A549 (cell line): ENCODE data around the gene EEFSEC. TPM values are rescaled to one million over a fixed set of nuclear protein-coding genes. Genes with fewer than 3 reads are reported as not detected.

Source experiments
- ATAC-seq, 2 experiments: fragments of 200-7000 bp in 1 of 2; fragments of >200 bp in 1 of 2; cut with Nextera tagmentation in 1 of 2; cut with Tn5 transposase in 1 of 2; 3 replicates each; pipeline versions ENCODE4 v1.8.0 to v1.9.1; 2018 to 2020; ENCODE audit warnings: mild to moderate bottlenecking in 1 of 2, moderate library complexity in 1 of 2
- CTCF ChIA-PET: fragments of 300-600 bp; sonication (Branson Sonifier 250); formaldehyde crosslinking; extraction: SDS; loops from one replicate; lab custom pipeline; 2021; ENCODE audit warnings: antibody characterized with exemption, inconsistent platforms; lab: Yijun Ruan, JAX
- POLR2A ChIA-PET: fragments of 350-600 bp; formaldehyde crosslinking; extraction: SDS; loops from one replicate; lab custom pipeline; 2021; ENCODE audit warnings: antibody characterized with exemption, inconsistent platforms; lab: Yijun Ruan, JAX
- DNase-seq, 2 experiments: peaks; one replicate each; pipeline versions ENCODE4 v3.0.0 to v3.0.0-alpha.2; 2011 to 2016; ENCODE audit warnings: low read depth in 1 of 2, low spot score in 1 of 2
- FAIRE-seq: peaks from 2 replicates; lab custom pipeline; 2011; peaks lifted over from hg19 to GRCh38; lab: Jason Lieb, UNC
- H3K27ac ChIP-seq, 2 experiments: fragments of >200 bp; sonication (Bioruptor Twin); formaldehyde crosslinking; 3 replicates each; pipeline ENCODE4 v1.5.1; 2016 to 2017
- H3K4me1 ChIP-seq: fragments of >200 bp; sonication (Bioruptor Twin); formaldehyde crosslinking; 3 replicates; pipeline ENCODE4 v1.6.1; 2016
- H3K4me2 ChIP-seq: fragments of >200 bp; sonication (Bioruptor Twin); formaldehyde crosslinking; 3 replicates; pipeline ENCODE4 v1.6.1; 2016
- H3K4me3 ChIP-seq: fragments of >200 bp; sonication (Bioruptor Twin); formaldehyde crosslinking; 3 replicates; pipeline ENCODE4 v1.5.1; 2016
- H3K9me3 ChIP-seq: fragments of >200 bp; sonication (Bioruptor Twin); formaldehyde crosslinking; 3 replicates; pipeline ENCODE4 v1.6.1; 2016
- BHLHE40 ChIP-seq: IDR thresholded peaks from 2 replicates; pipeline ENCODE4 v1.6.1; 2012; ENCODE audit warnings: low read depth, low read length, inconsistent platforms
- CBX2 ChIP-seq: fragments of 200-600 bp; sonication (generic); IDR thresholded peaks from 2 replicates; pipeline ENCODE4 v1.6.1; 2016; ENCODE audit warnings: low read depth, mild to moderate bottlenecking, borderline replicate concordance
- CHD4 ChIP-seq: fragments of 200-600 bp; sonication (generic); IDR thresholded peaks from 2 replicates; pipeline ENCODE4 v1.6.1; 2016; ENCODE audit warnings: antibody characterized with exemption, mild to moderate bottlenecking, borderline replicate concordance
- EHF ChIP-seq: fragments of 250-450 bp; sonication (Bioruptor Pico); IDR thresholded peaks from 2 replicates; pipeline ENCODE4 v1.5.0; 2020; ENCODE audit warnings: mild to moderate bottlenecking
- EHMT2 ChIP-seq: fragments of 200-600 bp; sonication (generic); IDR thresholded peaks from 2 replicates; pipeline ENCODE4 v1.6.1; 2016; ENCODE audit warnings: antibody characterized with exemption, low read depth, mild to moderate bottlenecking, moderate library complexity
- FOSB ChIP-seq: fragments of 250-450 bp; sonication (Bioruptor Pico); IDR thresholded peaks from 2 replicates; pipeline ENCODE4 v1.5.0; 2020; ENCODE audit warnings: mild to moderate bottlenecking, moderate library complexity
- GATA3 ChIP-seq: IDR thresholded peaks from 2 replicates; pipeline ENCODE4 v1.6.1; 2012; ENCODE audit warnings: borderline replicate concordance
- HOXB13 ChIP-seq: fragments of 250-450 bp; sonication (Bioruptor Pico); IDR thresholded peaks from 2 replicates; pipeline ENCODE4 v1.5.0; 2020; ENCODE audit warnings: low read depth, mild to moderate bottlenecking, moderate library complexity
- HOXB5 ChIP-seq: fragments of 250-450 bp; sonication (Bioruptor Pico); IDR thresholded peaks from 2 replicates; pipeline ENCODE4 v1.5.0; 2020; ENCODE audit warnings: mild to moderate bottlenecking, moderate library complexity
- JUN ChIP-seq, 2 experiments: fragments of >200 bp; sonication (Bioruptor Twin); formaldehyde crosslinking; IDR thresholded peaks; 2 replicates in 1 of 2; 3 replicates in 1 of 2; pipeline ENCODE4 v1.6.1; 2016 to 2017
- JUNB ChIP-seq: fragments of >200 bp; sonication (Bioruptor Twin); formaldehyde crosslinking; IDR thresholded peaks from 2 replicates; pipeline ENCODE4 v1.6.1; 2016
- KDM1A ChIP-seq: fragments of 200-600 bp; sonication (generic); IDR thresholded peaks from 2 replicates; pipeline ENCODE4 v1.6.1; 2016; ENCODE audit warnings: low read depth, mild to moderate bottlenecking
- MYC ChIP-seq: IDR thresholded peaks from 2 replicates; pipeline ENCODE4 v1.6.1; 2012; ENCODE audit warnings: mild to moderate bottlenecking, inconsistent platforms, low read length, improper control_type of control experiment, borderline replicate concordance
- NFE2L2 ChIP-seq: fragments of 150-350 bp; conservative IDR thresholded peaks from 2 replicates; pipeline ENCODE4 v1.6.1; 2014; ENCODE audit warnings: low read length
- NPAS2 ChIP-seq: fragments of 250-450 bp; sonication (Bioruptor Pico); IDR thresholded peaks from 2 replicates; pipeline ENCODE4 v1.8.0; 2022; ENCODE audit warnings: mild to moderate bottlenecking, moderate library complexity, borderline replicate concordance
- PHF8 ChIP-seq: fragments of 200-600 bp; sonication (generic); IDR thresholded peaks from 2 replicates; pipeline ENCODE4 v1.6.1; 2016; ENCODE audit warnings: low read depth, mild to moderate bottlenecking, antibody characterized with exemption, moderate library complexity, borderline replicate concordance
- POLR2A ChIP-seq: IDR thresholded peaks from 2 replicates; pipeline ENCODE4 v1.6.1; 2012; ENCODE audit warnings: mild to moderate bottlenecking, low read length
- POLR2AphosphoS2 ChIP-seq: conservative IDR thresholded peaks from 2 replicates; pipeline ENCODE4 v1.6.1; 2012; ENCODE audit warnings: low read length, improper control_type of control experiment, inconsistent platforms
- RAD21 ChIP-seq, 2 experiments: fragments of >200 bp in 1 of 2; sonication (Bioruptor Twin) in 1 of 2; formaldehyde crosslinking in 1 of 2; IDR thresholded peaks in 1 of 2; conservative IDR thresholded peaks in 1 of 2; 2 replicates in 1 of 2; 3 replicates in 1 of 2; pipeline ENCODE4 v1.6.1; 2012 to 2018; ENCODE audit warnings: inconsistent platforms in 1 of 2
- RARB ChIP-seq: fragments of 250-450 bp; sonication (Bioruptor Pico); IDR thresholded peaks from 2 replicates; pipeline ENCODE4 v1.8.0; 2021; ENCODE audit warnings: mild to moderate bottlenecking, moderate library complexity
- RNF2 ChIP-seq: fragments of 200-600 bp; sonication (generic); IDR thresholded peaks from 2 replicates; pipeline ENCODE4 v1.6.1; 2016; ENCODE audit warnings: low read depth, mild to moderate bottlenecking, antibody characterized with exemption, moderate library complexity, borderline replicate concordance
- SREBF2 ChIP-seq: fragments of 450-650 bp; IDR thresholded peaks from 2 replicates; pipeline ENCODE4 v1.6.1; 2014; ENCODE audit warnings: mild to moderate bottlenecking, moderate library complexity
- ZC3H11A ChIP-seq: fragments of 450-650 bp; IDR thresholded peaks from 2 replicates; pipeline ENCODE4 v1.6.1; 2014; ENCODE audit warnings: antibody characterized with exemption, mild to moderate bottlenecking
- WGBS: methylation state at CpG from one replicate; pipeline ENCODE4 v1.1.6; 2017; ENCODE audit errors: missing lambda C conversion rate; 5-methylcytosine and 5-hydroxymethylcytosine counted together
- polyA plus RNA-seq, 4 experiments: library from polyadenylated mRNA; depleted of rRNA in 3 of 4; stranded (reverse); fragments of >200 nt; fragmentation: RNase III in 1 of 4; extraction: RNeasy Plus Mini Kit Qiagen cat#74134 plus additional on column Dnase treatment in 1 of 4; gene quantifications; 2 replicates in 3 of 4; 3 replicates in 1 of 4; pipeline ENCODE4 v1.2.3, GENCODE V29; 2011 to 2017
- TF ChIP-seq, protein P1 (sequence below): fragments of 450-650 bp; IDR thresholded peaks from 2 replicates; pipeline ENCODE4 v1.6.1; 2014; ENCODE audit warnings: antibody characterized with exemption
- TF ChIP-seq, protein P2 (sequence below): fragments of >200 bp; sonication (Bioruptor Twin); formaldehyde crosslinking; IDR thresholded peaks from 2 replicates; pipeline ENCODE4 v1.6.1; 2016
- TF ChIP-seq, protein P3 (sequence below): fragments of >200 bp; sonication (Bioruptor Twin); formaldehyde crosslinking; IDR thresholded peaks from 3 replicates; pipeline ENCODE4 v1.6.1; 2016

The EEFSEC gene
- polyA plus RNA-seq, 2 of the 4 experiments (the other 2 are of a cell fraction) = 6.9 to 7.3 TPM

DNA sequence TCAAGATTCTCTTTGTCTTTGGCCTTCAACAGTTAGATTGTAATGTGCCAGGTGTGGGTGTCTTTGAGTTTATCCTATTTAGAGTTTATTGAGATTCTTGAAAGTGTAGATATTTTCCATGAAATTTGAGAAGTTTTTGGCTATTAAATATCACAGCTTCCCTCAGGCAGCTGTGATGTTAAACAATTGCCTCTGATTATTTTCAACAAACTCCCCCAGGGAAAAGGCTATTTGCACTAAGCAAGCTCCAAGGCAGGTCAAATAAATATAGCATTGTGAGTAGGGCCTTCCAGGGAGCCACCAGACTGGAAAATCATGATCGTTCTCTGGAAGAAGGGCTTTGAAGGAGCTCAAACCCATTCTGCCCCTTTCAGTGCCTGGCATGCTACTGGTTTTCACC is 107.0 kb downstream of the EEFSEC start:
- no peak for FAIRE-seq
- 90% methylated on average over 1 of the region's 1 CpG for WGBS

DNA sequence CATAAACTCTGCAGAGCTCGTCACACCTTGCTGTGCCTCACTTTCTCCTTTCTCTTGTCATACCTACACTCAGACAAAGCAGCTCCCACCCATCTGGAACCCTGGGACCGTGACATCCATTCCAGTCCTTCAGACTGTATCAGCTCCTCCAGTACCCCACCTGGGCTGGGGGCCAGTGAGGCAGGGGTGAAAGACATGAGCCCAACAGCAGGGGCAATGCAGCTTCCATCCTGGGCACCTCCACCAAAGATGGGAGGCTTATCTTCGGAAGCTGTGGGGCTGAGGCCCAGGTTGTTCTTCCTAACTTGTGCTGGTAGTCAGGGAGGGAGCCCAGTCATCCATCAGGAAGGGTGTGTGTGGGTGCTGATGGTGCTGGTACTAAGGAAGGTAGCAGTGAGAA is 109.2 kb downstream of the EEFSEC start:
- no peak for FAIRE-seq
- H3K4me2 ChIP-seq = no peak overlapping the region
- H3K4me3 ChIP-seq = no peak overlapping the region
- TF ChIP-seq CHD4 = no peak
- TF ChIP-seq, all 56 proteins: peak for 0
- DNase-seq (no peak), ATAC-seq (no peak)
- no peak overlapping the region for H3K27ac ChIP-seq
- CTCF ChIA-PET = no interaction called here
- H3K4me1 ChIP-seq = no peaks in the 10 kb centered on the region
- POLR2A ChIA-PET = no interaction called here
- peaks cover 6% of the 10 kb centered on the region; the same call in 1 of the 3 replicates for H3K9me3 ChIP-seq
- 94% methylated on average over 2 of the region's 3 CpGs for WGBS

More for the DNA sequence above, 107.0 kb downstream of the EEFSEC start:
- Histone ChIP-seq H3K4me2 (no peak overlapping the region), H3K27ac (no peak overlapping the region), H3K9me3 (peaks cover 6% of the 10 kb centered on the region; the same call in 1 of the 3 replicates), H3K4me1 (no peaks in the 10 kb centered on the region), H3K4me3 (no peak overlapping the region)
- ChIA-PET CTCF (no interaction called here), POLR2A (no interaction called here)
- no peak for DNase-seq
- no peak for ATAC-seq
- TF ChIP-seq JUN (IDR thresholded peaks at IDR 0.05) = no peak
- no peak for TF ChIP-seq NPAS2 (CRISPR knock-in tag)
- no peak for TF ChIP-seq KDM1A
- no peak for TF ChIP-seq HOXB5 (CRISPR knock-in tag)
- TF ChIP-seq RARB = no peak
- TF ChIP-seq POLR2A = no peak
- TF ChIP-seq, all 56 proteins: peak for 0

DNA sequence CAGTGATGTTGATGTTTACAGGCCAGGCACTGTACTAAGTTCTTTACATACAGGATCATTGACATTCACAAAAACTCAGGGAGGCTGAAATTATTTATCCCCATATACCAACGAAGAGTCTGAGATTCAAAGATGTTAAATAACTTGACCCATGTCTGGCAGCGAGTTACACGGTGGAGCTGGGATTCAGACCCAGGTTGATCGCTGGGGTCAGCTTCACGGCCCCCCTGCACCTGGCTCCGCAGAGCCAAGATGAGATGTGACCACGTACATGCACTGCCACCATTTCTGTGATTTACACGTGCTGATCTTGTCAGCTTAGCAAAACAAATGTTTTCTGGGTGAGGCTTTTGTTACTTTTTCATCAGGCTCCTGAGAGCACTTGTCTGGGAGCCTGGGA is 109.8 kb downstream of the EEFSEC start:
- Histone ChIP-seq H3K4me2 (no peak overlapping the region), H3K9me3 (peaks cover 6% of the 10 kb centered on the region; the same call in 1 of the 3 replicates), H3K4me3 (no peak overlapping the region), H3K4me1 (no peaks in the 10 kb centered on the region), H3K27ac (no peak overlapping the region)
- CTCF ChIA-PET = no interaction called here
- no peak for DNase-seq
- ATAC-seq = no peak
- POLR2A ChIA-PET = no interaction called here
- 90% methylated on average over 8 of the region's 8 CpGs for WGBS
- FAIRE-seq = no peak
- TF ChIP-seq, protein P1, sequence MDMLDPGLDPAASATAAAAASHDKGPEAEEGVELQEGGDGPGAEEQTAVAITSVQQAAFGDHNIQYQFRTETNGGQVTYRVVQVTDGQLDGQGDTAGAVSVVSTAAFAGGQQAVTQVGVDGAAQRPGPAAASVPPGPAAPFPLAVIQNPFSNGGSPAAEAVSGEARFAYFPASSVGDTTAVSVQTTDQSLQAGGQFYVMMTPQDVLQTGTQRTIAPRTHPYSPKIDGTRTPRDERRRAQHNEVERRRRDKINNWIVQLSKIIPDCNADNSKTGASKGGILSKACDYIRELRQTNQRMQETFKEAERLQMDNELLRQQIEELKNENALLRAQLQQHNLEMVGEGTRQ = no peak
- no peak for TF ChIP-seq EHMT2
- TF ChIP-seq JUNB = no peak
- TF ChIP-seq NPAS2 (CRISPR knock-in tag) = no peak
- no peak for TF ChIP-seq GATA3
- no peak for TF ChIP-seq RAD21 (conservative IDR thresholded peaks at IDR 0.05 in 1 of 2, IDR thresholded peaks at IDR 0.05 in 1 of 2)
- no peak for TF ChIP-seq RNF2
- no peak for TF ChIP-seq NFE2L2
- no peak for TF ChIP-seq FOSB (CRISPR knock-in tag)
- TF ChIP-seq HOXB13 = no peak
- TF ChIP-seq CBX2 = no peak
- no peak for TF ChIP-seq SREBF2
- no peak for TF ChIP-seq MYC
- TF ChIP-seq PHF8 = no peak
- no peak for TF ChIP-seq EHF (CRISPR knock-in tag)
- no peak for TF ChIP-seq BHLHE40
- no peak for TF ChIP-seq ZC3H11A

DNA sequence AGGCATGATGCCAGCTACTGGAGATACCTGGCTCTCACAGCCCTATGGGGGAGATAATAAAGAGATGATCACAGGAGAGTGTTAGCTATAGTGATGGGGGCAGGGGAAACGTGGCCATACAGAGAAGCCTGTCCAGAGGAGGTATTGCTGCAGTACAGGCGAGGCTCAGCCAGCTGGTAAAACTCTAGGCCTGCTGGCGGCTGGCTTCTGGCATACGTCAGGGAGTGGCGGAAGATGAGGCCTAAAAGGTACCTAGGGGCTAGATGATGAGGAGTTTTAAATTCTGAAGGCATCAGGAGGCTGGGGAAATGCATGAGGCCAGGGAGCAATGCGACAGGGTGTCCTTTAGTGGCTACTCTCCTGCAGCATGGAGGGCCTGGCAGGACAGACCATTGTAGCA is 110.7 kb downstream of the EEFSEC start:
- DNase-seq (no peak), ATAC-seq (no peak)
- H3K4me3 ChIP-seq = no peak overlapping the region
- CTCF ChIA-PET = no interaction called here
- TF ChIP-seq HOXB13 (no peak), POLR2AphosphoS2 (no peak), RAD21 (conservative IDR thresholded peaks at IDR 0.05 in 1 of 2, IDR thresholded peaks at IDR 0.05 in 1 of 2) (no peak)
- TF ChIP-seq, protein P2, sequence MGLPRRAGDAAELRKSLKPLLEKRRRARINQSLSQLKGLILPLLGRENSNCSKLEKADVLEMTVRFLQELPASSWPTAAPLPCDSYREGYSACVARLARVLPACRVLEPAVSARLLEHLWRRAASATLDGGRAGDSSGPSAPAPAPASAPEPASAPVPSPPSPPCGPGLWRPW = no peak
- TF ChIP-seq, protein P3, sequence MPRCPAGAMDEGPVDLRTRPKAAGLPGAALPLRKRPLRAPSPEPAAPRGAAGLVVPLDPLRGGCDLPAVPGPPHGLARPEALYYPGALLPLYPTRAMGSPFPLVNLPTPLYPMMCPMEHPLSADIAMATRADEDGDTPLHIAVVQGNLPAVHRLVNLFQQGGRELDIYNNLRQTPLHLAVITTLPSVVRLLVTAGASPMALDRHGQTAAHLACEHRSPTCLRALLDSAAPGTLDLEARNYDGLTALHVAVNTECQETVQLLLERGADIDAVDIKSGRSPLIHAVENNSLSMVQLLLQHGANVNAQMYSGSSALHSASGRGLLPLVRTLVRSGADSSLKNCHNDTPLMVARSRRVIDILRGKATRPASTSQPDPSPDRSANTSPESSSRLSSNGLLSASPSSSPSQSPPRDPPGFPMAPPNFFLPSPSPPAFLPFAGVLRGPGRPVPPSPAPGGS = no peak
- TF ChIP-seq, all 56 proteins: peak for 0
- FAIRE-seq = no peak
- POLR2A ChIA-PET = no interaction called here
- Histone ChIP-seq H3K4me2 (no peak overlapping the region), H3K27ac (no peak overlapping the region), H3K9me3 (peaks cover 6% of the 10 kb centered on the region; the same call in 1 of the 3 replicates), H3K4me1 (no peaks in the 10 kb centered on the region)
- WGBS = 87% methylated on average over 6 of the region's 6 CpGs
